ENCODE measurements around the gene EXOC3L2. TPM values are rescaled to one million over a fixed set of nuclear protein-coding genes. Genes with fewer than 3 reads are reported as not detected.
"Not testable (repeated sequence)": the region's sequence is repeated elsewhere in the genome, so short reads cannot be mapped to it uniquely, and the experiment has no call there.

EXOC3L2 gene
- not detected in 2 replicates for total RNA-seq (2014; rRNA removed; shearing (Covaris generic))

DNA sequence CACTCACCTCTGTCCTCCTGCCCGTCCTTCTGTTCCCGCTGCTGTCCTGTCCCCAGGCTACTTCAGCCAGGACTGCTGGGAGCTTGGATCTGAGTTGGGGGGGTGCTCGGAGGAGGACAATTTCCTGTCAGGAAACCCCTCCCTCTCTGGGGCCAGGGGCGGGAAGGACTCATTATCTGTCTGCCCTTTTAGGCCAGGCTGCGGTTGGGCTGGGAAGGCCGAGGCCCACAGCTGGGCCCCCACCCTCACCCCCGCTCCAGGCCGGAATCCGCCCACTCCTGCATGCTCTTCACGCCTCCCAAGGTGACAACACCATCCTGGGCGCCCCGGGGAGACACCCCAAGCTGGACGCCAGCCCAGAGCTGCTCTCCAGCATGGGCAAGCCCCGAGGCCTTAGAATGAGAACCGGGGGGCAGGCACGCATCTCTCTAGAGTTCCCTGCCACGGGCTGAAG is at the start of gene EXOC3L2:
EXOC3L2 (minus strand) TSS at position 74 of the 454 bp plus-strand sequence. CDS start 6,362 bp downstream, outside the sequence.
- no peak for DNase-seq (ENCODE audit: low read depth)

- DNase-seq (ENCODE audit: low read depth): no peak
Observed at GRCh38 chr19:45294291-45295029, 49.3 kb upstream of the EXOC3L2 start.

GRCh38 chr19:45293682-45294081 is 48.5 kb upstream of the EXOC3L2 start:
- DNase-seq (ENCODE audit: low read depth): no peak

DNA sequence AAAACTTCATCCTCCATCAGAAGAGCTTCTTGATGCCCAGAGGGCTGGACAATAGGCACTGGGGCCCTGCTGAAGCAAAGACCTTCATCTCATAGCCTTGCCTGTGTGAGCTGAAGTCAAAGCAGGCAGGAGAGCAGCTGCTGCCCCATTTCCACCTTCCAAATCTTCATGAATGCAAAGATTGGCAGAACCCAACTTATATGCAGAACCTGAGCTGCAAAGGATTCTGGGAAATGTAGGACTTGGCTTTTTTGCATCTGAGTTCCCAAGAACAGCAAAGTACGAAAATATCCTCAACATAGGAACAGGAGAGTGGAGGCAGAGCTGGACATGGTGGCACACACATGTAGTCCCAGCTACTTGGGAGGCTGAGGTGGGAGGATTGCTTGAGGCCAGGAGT is 46.6 kb upstream of the EXOC3L2 start:
- no peak for DNase-seq (ENCODE audit: low read depth)

GRCh38 chr19:45290381-45290931 is 45.2 kb upstream of the EXOC3L2 start:
- DNase-seq (ENCODE audit: low read depth): no peak

- DNase-seq (ENCODE audit: low read depth): no peak
Observed at GRCh38 chr19:45283443-45284033, 38.3 kb upstream of the EXOC3L2 start.

- no peak for DNase-seq (ENCODE audit: low read depth)
Observed at GRCh38 chr19:45280471-45280961, 35.3 kb upstream of the EXOC3L2 start.

DNA sequence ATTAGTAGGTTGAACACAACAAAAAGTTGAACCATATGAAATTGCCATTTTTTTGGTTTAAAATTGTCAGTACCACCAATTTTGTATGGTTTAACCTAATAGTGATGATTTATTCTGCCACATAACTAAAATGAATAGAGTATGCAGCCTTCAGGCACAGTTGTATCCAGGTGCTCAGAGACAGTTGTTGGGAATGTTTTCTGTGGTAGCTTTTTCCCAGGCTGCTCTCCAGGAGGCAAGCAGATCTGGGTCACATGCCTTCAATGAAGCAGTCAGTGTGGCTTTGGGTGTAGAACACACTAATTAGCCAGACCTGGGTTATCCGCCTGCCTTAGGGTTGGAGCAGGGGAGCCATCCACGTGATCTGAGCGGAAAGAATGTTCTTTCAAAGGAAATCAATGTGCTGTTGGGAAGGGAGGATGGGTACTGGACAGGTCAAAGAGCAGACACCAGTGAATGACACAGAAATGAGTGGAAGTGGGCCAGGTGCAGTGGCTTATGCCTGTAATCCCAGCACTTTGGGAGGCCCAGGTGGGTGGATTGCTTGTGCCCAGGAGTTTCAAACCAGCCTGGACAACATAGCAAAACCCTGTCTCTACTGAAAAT is 34.5 kb upstream of the EXOC3L2 start:
- no peak for DNase-seq (ENCODE audit: low read depth)

- no peak for DNase-seq (ENCODE audit: low read depth)
Observed at GRCh38 chr19:45278087-45278486, 32.9 kb upstream of the EXOC3L2 start.

DNA sequence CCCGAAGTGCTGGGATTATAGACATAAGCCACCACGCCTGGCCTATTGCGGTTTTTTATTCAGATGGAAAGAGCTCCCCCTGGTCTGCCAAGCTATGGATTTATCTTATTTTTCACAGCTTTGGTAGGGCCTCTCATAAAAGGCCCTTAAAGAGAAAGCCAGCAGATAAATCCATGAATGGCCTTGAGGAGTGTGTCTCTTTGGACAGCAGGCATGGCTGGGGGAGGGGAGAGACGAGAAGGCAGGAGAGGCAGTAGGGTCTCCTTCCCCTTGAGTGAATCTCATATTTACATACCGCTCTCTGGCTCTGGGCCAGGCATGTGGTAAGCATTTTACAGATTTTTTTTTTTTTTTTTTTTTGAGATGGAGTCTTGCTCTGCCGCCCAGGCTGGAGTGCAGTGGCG is 31.1 kb upstream of the EXOC3L2 start:
- DNase-seq (ENCODE audit: low read depth): no peak

DNA sequence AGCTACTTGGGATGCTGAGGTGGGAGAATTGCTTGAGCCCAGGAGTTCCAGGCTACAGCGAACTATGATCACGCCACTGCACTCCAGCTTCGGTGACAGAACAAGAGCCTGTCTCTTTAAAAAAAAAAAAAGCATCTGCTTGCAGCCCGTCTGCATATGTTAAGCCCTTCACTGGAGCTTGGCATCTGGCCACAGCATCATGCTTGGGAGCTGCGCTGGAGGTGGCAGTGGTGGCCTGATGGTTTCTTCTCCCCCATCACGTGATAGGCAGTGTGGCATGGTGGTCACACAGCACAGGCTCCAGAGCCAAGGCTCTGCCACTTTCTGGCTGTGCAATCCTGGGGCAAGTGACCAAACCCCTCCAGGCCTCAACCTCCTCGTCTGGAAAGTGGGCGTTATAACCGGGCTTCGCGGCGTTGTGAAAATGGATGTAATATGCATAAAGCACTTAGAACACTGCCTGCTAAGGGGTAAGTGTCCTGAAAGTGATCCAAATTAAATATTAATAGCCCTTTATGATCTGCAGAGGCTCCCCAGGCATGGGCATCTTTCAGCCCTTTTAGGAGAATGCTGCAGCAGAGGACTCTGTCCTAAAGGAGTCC is 30.3 kb upstream of the EXOC3L2 start:
- DNase-seq (ENCODE audit: low read depth): no peak

DNA sequence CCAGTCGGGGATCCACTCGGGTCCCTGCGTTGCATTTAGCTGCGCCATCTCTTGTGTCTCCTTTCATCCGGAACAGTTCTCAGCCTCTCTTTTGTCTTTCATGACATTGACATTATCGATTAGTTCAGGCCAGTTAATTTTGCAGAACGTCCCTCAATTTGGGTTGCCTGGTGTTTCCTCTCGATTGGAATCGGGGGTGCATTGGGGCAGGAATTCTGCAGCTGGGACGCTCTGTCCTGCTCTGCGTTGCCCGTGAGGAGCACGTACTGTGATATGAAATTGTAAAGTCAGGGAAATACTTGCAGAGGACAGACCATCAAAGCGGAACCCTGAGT is 28.3 kb upstream of the EXOC3L2 start:
- DNase-seq (ENCODE audit: low read depth): no peak

DNA sequence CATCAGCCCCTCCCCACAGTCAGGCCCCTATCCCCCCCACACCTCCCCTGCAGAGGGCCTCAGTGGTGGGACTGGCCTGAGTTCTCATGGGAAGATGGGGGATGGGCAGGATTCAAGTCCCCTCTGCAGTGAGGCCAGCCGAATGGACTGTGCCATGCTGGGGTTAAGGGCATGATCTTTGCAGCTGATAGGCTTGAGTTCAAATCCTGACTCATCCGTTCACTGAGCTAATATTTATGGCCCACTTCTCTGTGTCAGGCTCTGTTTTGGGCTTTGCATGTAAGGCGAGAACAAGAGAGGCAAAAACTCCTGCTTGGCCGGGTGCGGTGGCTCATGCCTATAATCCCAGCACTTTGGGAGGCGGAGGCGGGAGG is 26.5 kb upstream of the EXOC3L2 start:
- DNase-seq (ENCODE audit: low read depth): no peak

DNA sequence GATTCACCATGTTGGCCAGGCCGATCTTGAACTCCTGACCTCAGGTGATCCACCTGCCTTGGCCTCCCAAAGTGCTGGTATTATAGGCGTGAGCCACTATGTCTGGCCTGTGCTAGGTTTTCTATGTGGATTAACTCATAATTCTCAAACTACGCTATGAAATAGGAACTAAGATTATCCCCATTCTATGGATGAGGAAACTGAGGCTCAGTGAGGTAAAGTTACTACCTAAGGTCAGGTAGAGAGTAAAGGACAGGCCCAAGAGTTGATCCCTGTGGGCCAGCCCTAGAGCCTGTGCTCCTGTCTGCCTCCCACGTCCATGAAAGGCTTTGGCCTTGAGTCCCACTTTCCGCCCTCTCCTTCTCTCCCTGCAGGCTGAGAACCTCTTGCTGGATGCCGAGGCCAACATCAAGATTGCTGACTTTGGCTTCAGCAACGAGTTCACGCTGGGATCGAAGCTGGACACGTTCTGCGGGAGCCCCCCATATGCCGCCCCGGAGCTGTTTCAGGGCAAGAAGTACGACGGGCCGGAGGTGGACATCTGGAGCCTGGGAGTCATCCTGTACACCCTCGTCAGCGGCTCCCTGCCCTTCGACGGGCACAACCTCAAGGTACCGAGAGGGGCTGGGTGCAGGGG is 26.0 kb upstream of the EXOC3L2 start:
- DNase-seq (ENCODE audit: low read depth): no peak

- DNase-seq (ENCODE audit: low read depth): not testable (repeated sequence)
Observed at GRCh38 chr19:45269939-45270338, 24.7 kb upstream of the EXOC3L2 start.

- no peak for DNase-seq (ENCODE audit: low read depth)
Observed at GRCh38 chr19:45267296-45267695, 22.1 kb upstream of the EXOC3L2 start.

GRCh38 chr19:45265375-45265774 is 20.2 kb upstream of the EXOC3L2 start:
- no peak for DNase-seq (ENCODE audit: low read depth)

DNA sequence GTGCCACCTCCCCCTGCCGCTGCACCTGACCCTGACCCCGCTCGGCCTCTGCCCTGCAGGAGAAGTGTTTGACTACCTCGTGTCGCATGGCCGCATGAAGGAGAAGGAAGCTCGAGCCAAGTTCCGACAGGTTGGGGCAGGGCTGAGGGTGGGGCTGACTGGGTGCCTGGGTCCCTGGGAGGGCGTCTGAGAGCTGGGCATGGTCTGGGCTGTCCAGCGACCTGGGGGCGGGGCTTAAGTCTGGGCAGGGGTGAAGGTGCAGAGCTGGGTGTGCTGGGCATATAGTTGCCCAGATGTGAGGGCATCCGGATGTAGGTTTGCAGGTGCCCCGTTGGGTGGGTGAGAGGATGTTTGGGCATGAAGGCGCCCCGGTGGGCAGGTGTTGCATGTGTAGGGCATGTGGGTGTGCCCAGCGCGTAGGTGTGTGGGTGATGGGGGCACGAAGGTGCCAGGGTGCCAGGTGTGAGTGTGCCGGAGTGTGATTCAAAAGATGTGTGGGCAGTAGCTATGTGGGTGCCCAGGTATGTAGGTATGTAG is 19.6 kb upstream of the EXOC3L2 start:
- no peak for DNase-seq (ENCODE audit: low read depth)

GRCh38 chr19:45263013-45263412 is 17.8 kb upstream of the EXOC3L2 start:
- no peak for DNase-seq (ENCODE audit: low read depth)

GRCh38 chr19:45262570-45262969 is 17.4 kb upstream of the EXOC3L2 start:
- DNase-seq (ENCODE audit: low read depth): no peak

GRCh38 chr19:45258862-45259261 is 13.7 kb upstream of the EXOC3L2 start:
- DNase-seq (ENCODE audit: low read depth): no peak

- DNase-seq (ENCODE audit: low read depth): no peak
Observed at GRCh38 chr19:45256836-45257235, 11.6 kb upstream of the EXOC3L2 start.

All from M059J (cell line).